Measurements from ENCODE around the gene MAGI1. TPM values are rescaled to one million over a fixed set of nuclear protein-coding genes. Genes with fewer than 3 reads are reported as not detected.

Gene MAGI1
- total and polyA plus RNA-seq, 2 donors (not counting 1 experiment from before 2014, with no cell fraction given) = 0.10 to 0.22 TPM

GRCh38 chr3:65596029-65596300 lies 442.8 kb downstream of the MAGI1 start:
- H3K9me3 ChIP-seq (ENCODE audit: control extremely low read depth in 1 of 3, control insufficient read depth in 2 of 3, insufficient read depth in 1 of 3, low read length in 2 of 3) = peaks cover 0 to 13% (median 0%) of the 10 kb centered on the region in 3 donors
- peaks cover 0 to 5% (median 2%) of the 10 kb centered on the region in 4 experiments for H3K27me3 ChIP-seq (replicated peaks in 1 of 4; ENCODE audit: control extremely low read depth in 1 of 4, control insufficient read depth in 3 of 4, insufficient read depth in 4 of 4, low read length in 3 of 4)
- peaks cover 8% of the 10 kb centered on the region for H3K27me3 Mint-ChIP-seq
- no peak overlapping the region for H3K4me2 ChIP-seq (replicated peaks; ENCODE audit: low read depth, low read length, poor library complexity, severe bottlenecking)
- POLR2A ChIA-PET = no interaction called here
- H3K4me3 Mint-ChIP-seq = no peak overlapping the region
- H3K4me3 ChIP-seq (ENCODE audit: control extremely low read depth in 1 of 5, extremely low read depth in 1 of 5, insufficient read depth in 1 of 5, low read depth in 2 of 5, low read length in 4 of 5) = no peak overlapping the region
- H3K4me1 ChIP-seq (ENCODE audit: control insufficient read depth in 2 of 2, insufficient read depth in 2 of 2, low read length in 2 of 2) = no peaks in the 10 kb centered on the region
- H3K27ac ChIP-seq (ENCODE audit: low read length in 2 of 2) = no peak overlapping the region
- H3K27ac Mint-ChIP-seq = no peak overlapping the region
- no peak overlapping the region for H3K9ac ChIP-seq (ENCODE audit: low read length)
- intact Hi-C loops (cut with micrococcal nuclease) = no loop called here
- no peaks in the 10 kb centered on the region for H4K20me1 ChIP-seq (ENCODE audit: control insufficient read depth, insufficient read depth, low read length, poor library complexity, severe bottlenecking)
- CTCF ChIA-PET = no interaction called here
- no peak for ATAC-seq (ENCODE audit: low read depth)
- no peak for TF ChIP-seq CTCF (IDR thresholded peaks at IDR 0.05)
- TF ChIP-seq EZH2 (IDR thresholded peaks at IDR 0.05; ENCODE audit: borderline replicate concordance, insufficient read depth, low read depth, low read length, poor library complexity, severe bottlenecking) = no peak
- DNase-seq = no peak
- no peaks in the 10 kb centered on the region for H3K36me3 ChIP-seq (replicated peaks in 1 of 2; ENCODE audit: control extremely low read depth in 1 of 2, control insufficient read depth in 1 of 2, extremely low read depth in 1 of 2, insufficient read depth in 2 of 2, low read length in 1 of 2)
- WGBS (ENCODE audit: insufficient coverage) = 93% methylated on average over 3 of the region's 5 CpGs
- H3K9me3 Mint-ChIP-seq (ENCODE audit: insufficient read depth) = no peaks in the 10 kb centered on the region
- no peaks in the 10 kb centered on the region for H3K4me1 Mint-ChIP-seq
- no peaks in the 10 kb centered on the region for H3K79me2 ChIP-seq (ENCODE audit: control insufficient read depth, insufficient read depth, low read length)
- no peak overlapping the region for H2AFZ ChIP-seq (ENCODE audit: insufficient read depth, low read depth, low read length, poor library complexity, severe bottlenecking)

- Histone ChIP-seq H3K9ac (ENCODE audit: low read length) (no peak overlapping the region), H3K79me2 (ENCODE audit: control insufficient read depth, insufficient read depth, low read length) (no peaks in the 10 kb centered on the region), H3K4me2 (replicated peaks; ENCODE audit: low read depth, low read length, poor library complexity, severe bottlenecking) (no peak overlapping the region), H3K36me3 (replicated peaks in 1 of 2; ENCODE audit: control extremely low read depth in 1 of 2, control insufficient read depth in 1 of 2, extremely low read depth in 1 of 2, insufficient read depth in 2 of 2, low read length in 1 of 2) (no peaks in the 10 kb centered on the region), H3K27me3 (replicated peaks in 1 of 4; ENCODE audit: control extremely low read depth in 1 of 4, control insufficient read depth in 3 of 4, insufficient read depth in 4 of 4, low read length in 3 of 4) (peaks cover 0 to 5% (median 2%) of the 10 kb centered on the region in 4 experiments), H3K9me3 (ENCODE audit: control extremely low read depth in 1 of 3, control insufficient read depth in 2 of 3, insufficient read depth in 1 of 3, low read length in 2 of 3) (peaks cover 0 to 13% (median 0%) of the 10 kb centered on the region in 3 donors), H4K20me1 (ENCODE audit: control insufficient read depth, insufficient read depth, low read length, poor library complexity, severe bottlenecking) (no peaks in the 10 kb centered on the region), H2AFZ (ENCODE audit: insufficient read depth, low read depth, low read length, poor library complexity, severe bottlenecking) (no peak overlapping the region), H3K4me1 (ENCODE audit: control insufficient read depth in 2 of 2, insufficient read depth in 2 of 2, low read length in 2 of 2) (no peaks in the 10 kb centered on the region), H3K27ac (ENCODE audit: low read length in 2 of 2) (no peak overlapping the region), H3K4me3 (ENCODE audit: control extremely low read depth in 1 of 5, extremely low read depth in 1 of 5, insufficient read depth in 1 of 5, low read depth in 2 of 5, low read length in 4 of 5) (no peak overlapping the region)
- DNase-seq (no peak), ATAC-seq (ENCODE audit: low read depth) (no peak)
- ChIA-PET POLR2A (no interaction called here), CTCF (no interaction called here)
- H3K4me3 Mint-ChIP-seq = no peak overlapping the region
- H3K27ac Mint-ChIP-seq = no peak overlapping the region
- no peaks in the 10 kb centered on the region for H3K9me3 Mint-ChIP-seq (ENCODE audit: insufficient read depth)
- WGBS (ENCODE audit: insufficient coverage) = 89% methylated on average over 2 of the region's 8 CpGs
- H3K27me3 Mint-ChIP-seq = peaks cover 8% of the 10 kb centered on the region
- TF ChIP-seq EZH2 (IDR thresholded peaks at IDR 0.05; ENCODE audit: borderline replicate concordance, insufficient read depth, low read depth, low read length, poor library complexity, severe bottlenecking) = no peak
- TF ChIP-seq CTCF (IDR thresholded peaks at IDR 0.05) = no peak
- no peaks in the 10 kb centered on the region for H3K4me1 Mint-ChIP-seq
- intact Hi-C loops (cut with micrococcal nuclease) = no loop called here
Observed at GRCh38 chr3:65595222-65596028, 443.3 kb downstream of the MAGI1 start.
